HuH-7.5 (cell line): ENCODE results near the gene TRAPPC12.
"Not testable (repeated sequence)": the region's sequence is repeated elsewhere in the genome, so short reads cannot be mapped to it uniquely, and the experiment has no call there.

ENCODE experiments used
- DNase-seq: peaks from one replicate; pipeline ENCODE4 v3.0.0; 2011; ENCODE audit warnings: low spot score

Gene TRAPPC12

DNA sequence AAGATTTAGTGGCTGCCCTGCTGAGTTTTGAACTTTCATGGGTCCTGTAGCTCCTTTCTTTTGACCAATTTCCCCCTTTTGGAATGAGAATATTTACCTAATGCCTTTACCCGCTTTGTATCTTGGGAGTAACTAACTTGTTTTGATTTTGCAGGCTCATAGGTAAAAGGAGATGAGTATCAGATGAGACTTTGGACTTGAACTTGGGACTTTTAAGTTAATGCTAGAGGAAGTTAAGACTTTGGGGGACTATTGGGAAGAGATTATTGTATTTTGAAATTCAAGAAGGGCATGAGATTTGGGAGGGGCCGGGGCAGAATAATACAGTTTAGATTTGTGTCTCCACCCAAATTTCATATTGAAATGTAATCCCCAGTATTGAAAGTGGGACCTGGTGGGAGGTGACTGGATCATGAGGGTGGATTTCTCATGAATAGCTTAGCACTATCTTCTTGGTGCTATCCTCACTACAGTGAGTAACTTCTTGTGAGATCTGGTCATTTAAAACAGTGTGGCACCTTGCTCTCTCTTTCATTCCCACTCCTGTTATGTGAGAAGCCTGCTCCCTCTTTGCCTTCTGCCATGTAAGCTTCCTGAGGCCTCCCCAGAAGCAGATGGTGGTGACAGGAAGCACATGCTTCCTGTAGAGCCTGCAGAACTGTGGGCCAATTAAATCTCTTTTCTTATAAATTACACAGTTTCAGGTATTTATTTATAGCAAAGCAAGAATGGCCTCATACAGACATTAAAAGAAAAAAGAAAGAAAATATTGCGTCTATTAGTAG is 133.7 kb downstream of the TRAPPC12 start:
- no peak for DNase-seq

DNA sequence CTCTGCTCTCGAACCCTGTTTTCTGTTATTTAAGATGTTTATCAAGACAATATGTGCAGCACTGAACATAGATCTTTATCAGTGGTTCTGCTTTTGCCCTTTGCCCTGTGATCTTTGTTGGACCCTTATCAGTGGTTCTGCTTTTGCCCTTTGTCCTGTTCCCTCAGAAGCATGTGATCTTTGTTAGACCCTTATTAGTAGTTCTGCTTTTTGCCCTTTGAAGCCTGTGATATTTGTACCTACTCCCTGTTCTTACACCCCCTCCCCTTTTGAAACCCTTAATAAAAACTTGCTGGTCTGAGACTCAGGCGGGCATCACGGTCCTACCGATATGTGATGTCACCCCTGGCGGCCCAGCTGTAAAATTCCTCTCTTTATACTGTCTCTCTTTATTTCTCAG is 135.9 kb downstream of the TRAPPC12 start:
- not testable (repeated sequence) for DNase-seq

DNA sequence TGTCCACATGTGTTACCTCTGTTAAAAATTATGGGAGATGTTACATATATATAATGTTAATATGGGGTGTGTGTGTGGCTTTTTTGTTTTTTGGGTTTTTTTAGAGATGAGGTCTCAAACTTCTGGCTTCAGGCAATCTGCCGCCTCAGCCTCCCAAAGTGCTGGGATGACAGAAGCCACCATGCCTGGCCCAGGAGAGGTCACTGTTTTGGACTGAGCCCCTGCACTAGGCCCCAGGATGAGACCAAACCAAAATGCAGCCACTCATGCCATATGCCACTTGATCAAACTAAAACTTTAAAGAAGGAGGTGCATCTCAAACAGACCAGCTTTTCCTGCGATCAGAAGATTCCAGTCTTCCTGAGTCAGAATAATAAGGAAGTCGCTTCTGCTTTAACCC is 137.3 kb downstream of the TRAPPC12 start:
- no peak for DNase-seq

DNA sequence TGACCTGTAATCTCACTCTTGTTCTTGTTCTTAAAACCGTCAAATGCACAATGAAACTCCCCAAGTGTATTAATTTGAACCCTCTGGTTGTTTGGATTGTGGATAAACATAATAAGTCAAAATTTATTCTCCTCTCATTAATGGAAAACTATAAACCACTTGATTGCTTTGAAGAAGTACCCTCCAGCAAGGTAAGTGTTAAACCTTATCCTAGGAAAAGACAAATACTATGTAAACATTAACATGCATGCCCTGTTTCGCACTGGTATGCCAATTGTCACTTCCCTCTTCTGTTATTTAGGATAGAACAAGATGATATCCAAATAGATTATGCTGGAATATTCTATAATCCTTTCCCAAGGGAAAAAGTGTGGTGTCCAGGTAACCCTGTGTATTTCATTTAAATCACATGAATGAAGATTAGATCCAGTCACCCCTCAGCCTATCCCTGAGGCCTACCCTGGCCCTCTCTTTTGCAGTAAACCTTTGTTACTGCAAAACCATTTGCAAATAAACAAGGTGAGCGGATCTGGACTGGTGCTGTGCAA is 138.5 kb downstream of the TRAPPC12 start:
- no peak for DNase-seq

DNA sequence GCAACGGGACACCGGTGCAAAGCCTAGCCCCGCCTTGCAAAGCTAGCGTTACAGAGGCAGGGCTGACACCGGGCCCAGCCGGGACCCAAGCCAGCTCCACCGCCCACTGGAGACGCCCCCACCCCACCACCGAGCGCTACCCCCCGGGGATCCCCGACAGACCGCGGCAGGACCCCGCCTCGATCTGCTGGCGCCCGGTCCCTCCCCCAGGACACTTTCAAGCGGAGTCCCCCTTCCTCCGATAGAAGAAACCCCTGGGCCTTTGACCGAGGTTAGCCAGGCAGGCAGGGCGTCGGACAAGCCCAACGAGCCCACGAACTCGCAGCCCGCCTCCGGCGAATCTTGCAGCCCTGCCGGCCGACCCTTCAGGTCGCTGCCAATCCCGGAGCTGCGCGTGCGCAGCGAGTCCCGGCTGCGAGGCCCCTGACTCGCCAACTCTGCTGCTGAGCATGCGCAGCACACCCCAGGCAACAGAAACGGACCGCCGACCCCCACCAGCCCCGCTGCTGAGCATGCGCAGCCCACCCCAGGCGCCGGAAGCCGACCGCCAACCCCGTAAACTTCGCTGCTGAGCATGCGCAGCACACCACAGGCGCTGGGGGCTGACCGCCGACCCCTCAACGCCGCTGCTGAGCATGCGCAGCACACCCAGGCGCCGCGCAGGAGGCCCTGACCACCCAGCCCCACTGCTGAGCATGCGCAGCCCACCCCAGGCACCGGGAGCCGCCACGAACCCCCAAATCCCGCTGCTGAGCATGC is 139.2 kb downstream of the TRAPPC12 start:
- peak; percentile 97 for DNase-seq

DNA sequence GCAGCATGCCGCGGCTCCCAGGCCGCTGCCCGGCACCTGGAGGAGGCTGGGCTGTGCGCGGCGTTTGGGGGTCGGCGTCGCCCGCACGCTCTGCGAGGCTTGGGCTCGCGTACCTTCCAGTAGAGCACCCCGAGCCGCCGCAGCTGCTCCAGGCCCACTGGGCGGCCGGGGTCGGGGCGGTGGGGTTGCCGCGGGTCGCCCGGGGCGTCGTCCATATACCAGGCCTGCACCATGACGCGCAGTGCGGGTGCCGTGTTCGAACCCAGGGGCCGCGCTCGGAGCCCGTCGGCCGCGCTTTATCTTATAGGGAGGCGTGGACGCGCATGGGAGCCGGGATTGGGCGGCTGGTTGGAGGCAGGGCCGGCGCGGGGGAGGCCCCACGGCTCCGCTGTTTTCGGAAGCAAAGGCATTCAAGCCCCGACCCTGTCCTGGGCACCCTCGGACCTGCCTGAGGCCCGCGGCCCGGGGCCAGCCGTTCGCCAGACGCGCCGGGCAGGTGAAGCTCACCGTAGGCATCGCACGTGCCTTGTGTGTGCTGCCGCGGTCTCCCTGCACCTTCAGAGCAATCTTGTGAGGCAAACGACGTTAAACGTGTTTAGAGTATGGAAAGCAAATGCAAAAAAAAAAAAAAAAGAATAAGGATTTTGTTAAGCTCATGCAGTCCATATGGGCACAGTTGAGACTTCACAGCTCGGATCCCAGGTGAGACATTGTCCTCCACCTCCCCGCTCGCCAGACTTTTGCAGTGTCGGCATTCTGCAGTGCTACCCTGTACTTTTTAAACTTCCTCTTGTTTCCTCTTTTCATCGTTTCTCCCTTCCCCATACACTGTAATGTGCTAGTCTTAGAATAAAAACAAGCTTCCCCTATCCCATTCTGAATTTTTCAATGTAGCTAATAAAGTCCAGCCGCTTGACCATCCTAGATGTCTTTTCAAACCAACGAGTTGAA is 140.0 kb downstream of the TRAPPC12 start, which contains the start of gene ADI1:
Gene ADI1, minus strand, starts transcription at position 277 of the 951 bp plus-strand sequence. Its CDS starts 44 bp downstream, at position 233.
- DNase-seq, result peak; percentile 81

DNA sequence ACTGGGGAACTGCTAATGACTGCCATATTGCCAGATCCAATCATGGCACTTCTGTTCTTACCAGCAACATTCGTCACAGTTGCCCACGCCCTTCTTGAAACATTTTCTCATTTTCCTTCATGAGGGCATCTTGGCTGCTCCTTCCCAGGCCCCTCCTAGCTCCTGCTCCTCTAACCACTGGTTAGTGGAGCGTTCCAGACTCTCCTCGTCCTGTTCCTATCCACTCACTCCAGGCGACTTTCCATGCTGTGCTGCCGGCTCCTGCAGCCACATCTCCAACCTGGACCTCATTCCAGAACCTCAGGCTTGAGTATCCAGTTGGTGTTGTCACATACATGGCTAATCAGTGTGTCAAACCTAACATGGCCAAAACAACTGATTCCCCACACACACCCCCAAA is 141.1 kb downstream of the TRAPPC12 start:
- DNase-seq, result no peak

DNA sequence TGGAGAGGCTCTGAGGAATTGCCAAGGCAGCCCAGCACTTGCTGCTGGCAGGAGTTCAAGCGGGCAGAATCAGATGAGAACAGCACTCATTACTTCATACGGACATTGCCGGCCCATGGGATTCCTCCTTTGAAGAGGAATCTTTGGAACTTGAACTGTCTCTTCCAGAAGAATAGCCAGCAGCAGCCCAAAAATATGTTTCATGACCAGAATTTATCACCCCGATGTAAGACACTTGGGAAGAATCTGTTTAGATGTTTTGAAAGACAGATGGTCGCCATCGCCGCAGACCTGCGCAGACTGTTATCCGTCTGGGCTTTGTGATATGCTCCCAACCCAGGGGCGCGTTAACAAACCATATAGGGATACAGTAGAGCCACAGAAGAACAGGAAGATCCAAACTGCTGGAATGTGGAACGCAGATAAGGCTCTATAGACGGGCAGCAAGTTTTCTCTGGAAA is 143.5 kb downstream of the TRAPPC12 start:
- no peak for DNase-seq

DNA sequence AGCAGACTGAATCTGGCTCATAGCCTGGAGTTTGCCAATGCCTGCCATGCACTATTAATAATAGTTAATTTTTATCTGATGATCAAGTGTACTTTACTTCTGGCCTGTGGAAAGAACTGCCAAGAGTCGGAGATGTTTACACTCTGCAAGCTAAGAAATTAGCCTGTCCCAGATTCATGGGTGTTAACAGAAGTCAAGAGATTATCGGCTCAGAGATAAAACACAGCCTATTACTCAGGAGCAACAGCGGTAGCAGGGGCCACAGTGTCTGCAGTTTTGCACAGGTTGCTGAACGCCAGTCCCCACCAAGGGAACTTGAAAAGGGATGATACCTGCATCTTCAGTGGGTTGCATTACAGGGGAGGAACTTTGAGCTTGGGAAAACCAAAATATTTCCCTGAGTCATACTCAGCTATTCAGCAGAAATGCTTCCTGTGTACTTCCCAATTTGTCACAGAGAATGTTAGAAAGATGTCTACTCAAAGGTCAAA is 144.1 kb downstream of the TRAPPC12 start:
- no peak for DNase-seq

DNA sequence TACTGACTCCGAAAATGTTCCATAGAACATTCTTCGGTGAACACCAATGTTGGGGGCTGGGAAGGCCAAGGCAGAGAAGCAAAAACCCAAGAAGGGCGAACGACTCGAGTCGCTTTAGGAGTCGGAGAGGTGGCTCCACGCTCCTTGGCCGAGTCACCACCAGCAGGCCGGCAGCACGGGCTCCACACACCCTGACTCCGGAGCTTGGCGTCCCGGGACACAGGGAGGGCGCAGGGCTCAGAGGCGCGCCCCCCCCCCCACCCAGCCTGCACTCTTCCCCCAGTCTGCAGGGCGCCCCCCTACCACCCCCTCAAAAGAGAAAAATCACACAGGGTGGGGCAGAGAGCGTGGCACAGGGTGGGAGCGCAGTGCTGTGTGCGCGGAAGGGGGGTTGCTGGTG is 147.4 kb downstream of the TRAPPC12 start:
- DNase-seq, result no peak

DNA sequence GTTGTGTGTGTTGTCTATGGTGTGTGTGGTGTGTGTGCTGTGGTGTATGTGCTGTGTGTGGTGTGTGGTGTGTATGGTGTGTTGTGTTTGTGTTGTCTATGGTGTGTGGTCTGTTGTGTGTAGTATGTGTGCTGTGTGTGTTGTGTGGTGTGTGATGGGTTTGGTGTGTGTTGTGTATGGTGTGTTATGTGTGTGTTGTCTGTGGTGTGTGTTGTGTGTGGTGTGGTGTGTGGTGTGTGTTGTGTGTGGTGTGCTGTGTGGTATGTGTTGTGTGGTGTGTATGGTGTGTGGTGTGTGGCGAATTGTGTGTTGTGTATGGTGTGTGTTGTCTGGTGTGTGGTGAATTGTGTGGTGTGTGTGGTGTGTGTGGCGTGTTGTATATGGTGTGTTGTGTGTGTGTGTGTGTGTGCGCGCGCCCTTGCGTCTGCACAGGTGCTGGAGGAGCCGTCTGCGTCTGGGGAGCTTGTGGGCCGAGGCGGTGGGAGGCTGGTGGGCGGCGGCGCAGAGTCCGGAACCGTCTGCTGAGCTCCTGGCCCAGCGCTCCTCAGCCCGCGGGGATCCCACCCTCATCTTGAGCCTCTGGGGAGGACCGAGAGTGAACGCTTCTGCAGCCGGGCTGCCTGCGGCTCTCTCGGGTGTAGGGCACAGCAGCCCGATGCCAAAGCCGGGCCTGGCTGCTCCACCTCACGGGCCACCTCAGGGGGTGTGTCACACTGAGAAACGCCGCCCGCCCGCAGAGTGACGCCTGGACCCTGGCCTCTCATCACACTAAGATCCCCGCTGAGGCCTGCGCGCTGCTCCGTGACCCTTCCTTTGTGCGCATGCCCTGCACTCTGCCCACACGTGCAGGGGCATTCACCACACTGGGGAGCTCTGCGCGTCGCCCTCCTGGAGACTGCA is 148.6 kb downstream of the TRAPPC12 start:
- no peak for DNase-seq
